Measurements from ENCODE around the gene MPRIP. TPM values are rescaled to one million over a fixed set of nuclear protein-coding genes. Genes with fewer than 3 reads are reported as not detected.

Gene MPRIP
- polyA plus RNA-seq, 1 of the 3 experiments (the other 2 are of a cell fraction): 64.4 TPM

GRCh38 chr17:17041571-17042383 lies 480 bp upstream of the MPRIP start (continued):
- no peak for TF ChIP-seq MEF2A (IDR thresholded peaks at IDR 0.05; ENCODE audit: borderline replicate concordance, low read depth)
- TF ChIP-seq FOXJ3 (CRISPR knock-in tag; IDR thresholded peaks at IDR 0.05): no peak
- peak; percentile 14; the same call in 1 of the 2 replicates for TF ChIP-seq RCOR1 (IDR thresholded peaks at IDR 0.05; ENCODE audit: low read length)
- TF ChIP-seq RAD21 (IDR thresholded peaks at IDR 0.05; ENCODE audit: low read length): no peak
- TF ChIP-seq JUND (IDR thresholded peaks at IDR 0.05): peak; percentile 20; the same call in 1 of the 2 replicates
- 0 out of 2 replicates have a peak, but pooled peaks have one; percentile 17 for TF ChIP-seq NFIC (IDR thresholded peaks at IDR 0.05; ENCODE audit: borderline replicate concordance)
- no peak for TF ChIP-seq ELF1 (IDR thresholded peaks at IDR 0.05)
- TF ChIP-seq MAX (IDR thresholded peaks at IDR 0.05; ENCODE audit: low read depth): peak; percentile 26; the same call in 1 of the 2 replicates
- TF ChIP-seq MXI1 (IDR thresholded peaks at IDR 0.05; ENCODE audit: low read depth, low read length): peak; percentile 88
- no peak for TF ChIP-seq FOXM1 (IDR thresholded peaks at IDR 0.05; ENCODE audit: low read depth)
- no peak for TF ChIP-seq TEAD4 (IDR thresholded peaks at IDR 0.05; ENCODE audit: borderline replicate concordance, insufficient read depth)
- TF ChIP-seq CHD2 (IDR thresholded peaks at IDR 0.05; ENCODE audit: low read length, partially characterized antibody): peak; percentile 90
- no peak for TF ChIP-seq FOSL2 (IDR thresholded peaks at IDR 0.05; ENCODE audit: borderline replicate concordance, low read depth)

GRCh38 chr17:17042851-17043460 lies 699 bp downstream of the MPRIP start:
- peak overlapping the region; percentile 99 for H3K4me2 ChIP-seq
- CTCF ChIA-PET: interaction anchor here (0.8 to 1.8 kb wide), 2 partner anchors 11 to 45 kb away, joined by 3 to 4 read pairs; no protein-coding TSS in a partner anchor
- peaks cover 5 to 31% of the 10 kb centered on the region in 2 experiments; a peak in 3 of 4 replicates for H3K4me1 ChIP-seq (ENCODE audit: control insufficient read depth in 1 of 2, insufficient read depth in 2 of 2, low read depth in 1 of 2, low read length in 1 of 2)
- H4K20me1 ChIP-seq (ENCODE audit: insufficient read depth): peaks cover 48% of the 10 kb centered on the region
- H2AFZ ChIP-seq (ENCODE audit: low read depth): no peak overlapping the region; the same call in 1 of the 2 replicates
- 1% methylated on average over 29 of the region's 37 CpGs for WGBS (ENCODE audit: low lambda C conversion rate)
- H3K9ac ChIP-seq: peak overlapping the region; percentile 82
- H3F3A ChIP-seq (replicated peaks; ENCODE audit: insufficient read depth): peaks cover 10% of the 10 kb centered on the region
- H3K9me2 ChIP-seq: no peaks in the 10 kb centered on the region
- POLR2A ChIA-PET: interaction anchor here (1.1 kb wide), 1 partner anchor 507 kb away, joined by 3 read pairs; no protein-coding TSS in a partner anchor
- H3K4me3 ChIP-seq (ENCODE audit: low read depth in 2 of 2, low read length in 1 of 2): peak overlapping the region; percentile 81 to 88
- peak overlapping the region; percentile 60 to 68 for H3K27ac ChIP-seq (ENCODE audit: low read depth in 2 of 2, low read length in 1 of 2)
- peaks cover 53% of the 10 kb centered on the region for H3K79me2 ChIP-seq (ENCODE audit: insufficient read depth)
- H3K27me3 ChIP-seq (ENCODE audit: insufficient read depth): no peaks in the 10 kb centered on the region
- no peaks in the 10 kb centered on the region for H3K9me3 ChIP-seq
- H3K36me3 ChIP-seq (replicated peaks in 1 of 2; ENCODE audit: control insufficient read depth in 1 of 2, insufficient read depth in 2 of 2, low read length in 1 of 2): peaks cover 0 to 15% of the 10 kb centered on the region in 2 experiments
- DNase-seq: no peak
- TF ChIP-seq USF1 (IDR thresholded peaks at IDR 0.05; ENCODE audit: borderline replicate concordance, low read depth) (no peak), PBX3 (IDR thresholded peaks at IDR 0.05) (no peak), FOSL2 (IDR thresholded peaks at IDR 0.05; ENCODE audit: borderline replicate concordance, low read depth) (peak; percentile 72), TEAD4 (IDR thresholded peaks at IDR 0.05; ENCODE audit: borderline replicate concordance, insufficient read depth) (no peak), NFIC (IDR thresholded peaks at IDR 0.05; ENCODE audit: borderline replicate concordance) (no peak), SIN3A (IDR thresholded peaks at IDR 0.05; ENCODE audit: borderline replicate concordance, low read depth, low read length) (no peak), SMC3 (IDR thresholded peaks at IDR 0.05; ENCODE audit: low read depth, low read length) (no peak), EP300 (IDR thresholded peaks at IDR 0.05; ENCODE audit: borderline replicate concordance in 1 of 2, low read depth in 1 of 2, low read length in 1 of 2) (no peak), EZH2phosphoT487 (IDR thresholded peaks at IDR 0.05; ENCODE audit: borderline replicate concordance, low read depth) (no peak), RAD21 (IDR thresholded peaks at IDR 0.05; ENCODE audit: low read length) (no peak), CHD2 (IDR thresholded peaks at IDR 0.05; ENCODE audit: low read length, partially characterized antibody) (no peak), JUND (IDR thresholded peaks at IDR 0.05) (peak; percentile 30; the same call in 1 of the 2 replicates), MAX (IDR thresholded peaks at IDR 0.05; ENCODE audit: low read depth) (no peak), RCOR1 (IDR thresholded peaks at IDR 0.05; ENCODE audit: low read length) (no peak), TAF1 (IDR thresholded peaks at IDR 0.05; ENCODE audit: borderline replicate concordance, low read depth, low read length) (no peak), YY1 (IDR thresholded peaks at IDR 0.05; ENCODE audit: low read depth) (0 out of 2 replicates have a peak, but pooled peaks have one; percentile 37), ELF1 (IDR thresholded peaks at IDR 0.05) (no peak), MXI1 (IDR thresholded peaks at IDR 0.05; ENCODE audit: low read depth, low read length) (no peak; the same call in 1 of the 2 replicates), NRF1 (IDR thresholded peaks at IDR 0.05; ENCODE audit: low read depth, low read length) (no peak), IRF3 (IDR thresholded peaks at IDR 0.05; ENCODE audit: low read depth, low read length) (no peak), MEF2A (IDR thresholded peaks at IDR 0.05; ENCODE audit: borderline replicate concordance, low read depth) (no peak), GABPA (IDR thresholded peaks at IDR 0.05; ENCODE audit: low read depth) (no peak), GATA2 (CRISPR knock-in tag; IDR thresholded peaks at IDR 0.05) (no peak)
